Liver (tissue), 9 donors: Measurements from ENCODE around the gene KAT7. TPM values are rescaled to one million over a fixed set of nuclear protein-coding genes. Genes with fewer than 3 reads are reported as not detected.

ENCODE experiments used
- DNase-seq: peaks from one replicate; pipeline ENCODE4 v3.0.0-alpha.2; 2017; ENCODE audit warnings: low spot score
- H3K27ac ChIP-seq, 2 donors: one replicate each; pipeline ENCODE4 v1.7.0; 2013; ENCODE audit warnings: inconsistent platforms in 2 of 2, low read length in 2 of 2, control low read depth in 1 of 2, low read depth in 1 of 2, mild to moderate bottlenecking in 1 of 2
- H3K27me3 ChIP-seq, 4 donors: one replicate each; pipeline versions ENCODE4 v1.6.1 to v1.7.0; 2013; ENCODE audit warnings: low read length in 3 of 4, inconsistent platforms in 1 of 4, mild to moderate bottlenecking in 1 of 4, moderate library complexity in 1 of 4; ENCODE audit not compliant: control insufficient read depth in 4 of 4, insufficient read depth in 4 of 4
- H3K36me3 ChIP-seq, 4 donors: one replicate each; pipeline versions ENCODE4 v1.6.1 to v1.7.0; 2013; ENCODE audit warnings: low read length in 3 of 4, mild to moderate bottlenecking in 3 of 4, low read depth in 1 of 4, moderate library complexity in 1 of 4; ENCODE audit not compliant: control insufficient read depth in 4 of 4, insufficient read depth in 3 of 4
- H3K4me1 ChIP-seq, 4 donors: one replicate each; pipeline versions ENCODE4 v1.6.1 to v1.7.0; 2013; ENCODE audit warnings: low read length in 3 of 4, mild to moderate bottlenecking in 3 of 4, moderate library complexity in 1 of 4; ENCODE audit not compliant: control insufficient read depth in 4 of 4, insufficient read depth in 4 of 4
- H3K4me3 ChIP-seq, 3 donors: one replicate each; pipeline versions ENCODE4 v1.6.1 to v1.7.0; 2013; ENCODE audit warnings: low read length in 3 of 3, control low read depth in 1 of 3, low read depth in 1 of 3, mild to moderate bottlenecking in 1 of 3
- H3K9ac ChIP-seq, 2 donors: one replicate each; pipeline ENCODE4 v1.7.0; 2013; ENCODE audit warnings: low read length in 2 of 2, mild to moderate bottlenecking in 2 of 2, moderate library complexity in 2 of 2, control low read depth in 1 of 2, low read depth in 1 of 2
- H3K9me3 ChIP-seq, 4 donors: one replicate each; pipeline versions ENCODE4 v1.6.1 to v1.7.0; 2013; ENCODE audit warnings: low read length in 3 of 4; ENCODE audit not compliant: control insufficient read depth in 4 of 4
- EGR1 ChIP-seq, 2 donors: IDR thresholded peaks; 2 replicates each; pipeline ENCODE4 v1.6.1; 2016 to 2018; ENCODE audit warnings: antibody characterized with exemption in 2 of 2, low read depth in 2 of 2
- FOXA1 ChIP-seq: IDR thresholded peaks from 2 replicates; pipeline ENCODE4 v1.6.1; 2016; ENCODE audit warnings: antibody characterized with exemption
- FOXA2 ChIP-seq: IDR thresholded peaks from 2 replicates; pipeline ENCODE4 v1.6.1; 2016; ENCODE audit warnings: antibody characterized with exemption
- GABPA ChIP-seq, 2 donors: IDR thresholded peaks in 1 of 2; conservative IDR thresholded peaks in 1 of 2; 2 replicates each; pipeline ENCODE4 v1.6.1; 2016; ENCODE audit warnings: antibody characterized with exemption in 2 of 2, mild to moderate bottlenecking in 1 of 2, moderate library complexity in 1 of 2
- HNF4A ChIP-seq, 2 donors: conservative IDR thresholded peaks; 2 replicates each; pipeline ENCODE4 v1.6.1; 2016; ENCODE audit warnings: antibody characterized with exemption in 2 of 2, mild to moderate bottlenecking in 2 of 2
- HNF4G ChIP-seq: IDR thresholded peaks from 2 replicates; pipeline ENCODE4 v1.6.1; 2016; ENCODE audit warnings: antibody characterized with exemption
- NR2F2 ChIP-seq: IDR thresholded peaks from 2 replicates; pipeline ENCODE4 v1.6.1; 2016; ENCODE audit warnings: antibody characterized with exemption
- RAD21 ChIP-seq, 2 donors: IDR thresholded peaks; 2 replicates each; pipeline ENCODE4 v1.6.1; 2016; ENCODE audit warnings: antibody characterized with exemption in 2 of 2, mild to moderate bottlenecking in 2 of 2
- SP1 ChIP-seq: IDR thresholded peaks from 2 replicates; pipeline ENCODE4 v1.6.1; 2018; ENCODE audit warnings: antibody characterized with exemption, mild to moderate bottlenecking
- TAF1 ChIP-seq: conservative IDR thresholded peaks from 2 replicates; pipeline ENCODE4 v1.6.1; 2016; ENCODE audit warnings: antibody characterized with exemption, mild to moderate bottlenecking
- YY1 ChIP-seq: IDR thresholded peaks from 2 replicates; pipeline ENCODE4 v1.6.1; 2016; ENCODE audit warnings: antibody characterized with exemption, mild to moderate bottlenecking
- WGBS: extraction: QIAGEN DNeasy Blood & Tissue Kit; methylation state at CpG from one replicate; pipeline ENCODE4 v1.1.7; 2013; 5-methylcytosine and 5-hydroxymethylcytosine counted together
- polyA plus RNA-seq, 2 donors: library from polyadenylated mRNA; stranded (reverse) in 1 of 2; unstranded in 1 of 2; fragments of 200-250 nt in 1 of 2; fragments of >200 nt in 1 of 2; fragmentation: Nextera tagmentation in 1 of 2; extraction: Ambion mirVana in 1 of 2; gene quantifications; one replicate each; pipeline versions ENCODE4 v1.2.1 to v1.2.3, GENCODE V29; 2013 to 2015
- total RNA-seq, 2 donors: library from RNA; depleted of rRNA; stranded (reverse); fragments of >200 nt; gene quantifications; one replicate each; pipeline ENCODE4 v1.2.3, GENCODE V29; 2014
- TF ChIP-seq, protein P1 (sequence below): IDR thresholded peaks from 2 replicates; pipeline ENCODE4 v1.6.1; 2016; ENCODE audit warnings: antibody characterized with exemption
- TF ChIP-seq, protein P2 (sequence below): IDR thresholded peaks from 2 replicates; pipeline ENCODE4 v1.6.1; 2016; ENCODE audit warnings: antibody characterized with exemption
- TF ChIP-seq, protein P3 (sequence below): IDR thresholded peaks from 2 replicates; pipeline ENCODE4 v1.6.1; 2016; ENCODE audit warnings: antibody characterized with exemption
- TF ChIP-seq, protein P4 (sequence below): IDR thresholded peaks from 2 replicates; pipeline ENCODE4 v1.6.1; 2016; ENCODE audit warnings: antibody characterized with exemption, mild to moderate bottlenecking
- TF ChIP-seq, protein P5 (sequence below): fragments of 150-350 bp; IDR thresholded peaks from 2 replicates; pipeline ENCODE4 v1.5.1; 2017; ENCODE audit warnings: improper control_type of control experiment, low read depth, low read length; ENCODE audit not compliant: missing input control
- donor health status: healthy.
- donor health status: healthy.
- donor health status: healthy.
- donor health status: healthy.
- donor health status: healthy.

KAT7 gene
- total and polyA plus RNA-seq, 4 donors = 6.1 to 24.2 (median 12.6) TPM

DNA sequence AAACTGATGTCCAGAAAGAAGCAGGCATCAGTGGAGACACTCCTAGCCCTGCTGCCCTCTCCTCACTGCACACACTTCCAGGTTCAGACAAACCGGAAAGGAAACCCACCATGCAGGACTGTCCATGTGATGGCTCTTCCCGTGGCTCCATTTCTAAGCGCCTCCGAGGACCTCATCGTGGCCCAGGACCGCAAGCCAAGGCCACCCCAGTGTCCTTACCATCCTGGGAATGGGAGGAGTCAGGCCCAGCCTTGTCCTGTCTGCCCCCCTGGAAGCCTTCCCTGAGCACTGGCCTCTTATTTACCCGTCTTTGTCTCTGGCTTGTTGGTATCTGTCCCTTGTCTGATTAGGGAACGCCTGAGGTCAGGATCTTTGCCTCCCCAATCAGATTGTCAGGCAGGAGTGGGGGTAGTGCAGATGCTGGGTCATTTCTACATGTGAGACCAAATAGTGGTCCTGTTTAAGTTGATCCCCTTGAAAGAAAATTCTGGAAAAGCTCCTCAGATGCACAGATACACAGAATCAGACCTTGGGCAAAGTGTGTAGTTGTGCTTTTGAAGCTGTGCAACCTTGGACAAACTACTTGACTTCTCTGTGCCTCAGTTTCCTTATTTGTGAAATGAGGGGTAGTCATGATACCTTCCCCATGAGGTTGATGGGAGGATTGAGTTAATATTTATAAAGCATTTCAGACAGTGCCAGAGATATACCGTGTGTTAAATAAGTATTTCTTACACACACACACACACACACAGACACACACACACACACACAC, 58.6 kb downstream of the KAT7 start:
- Histone ChIP-seq H3K9ac (no peak overlapping the region), H3K4me1 (peaks cover 4 to 22% (median 10%) of the 10 kb centered on the region in 4 donors), H3K27ac (no peak overlapping the region), H3K9me3 (no peaks in the 10 kb centered on the region), H3K27me3 (no peaks in the 10 kb centered on the region), H3K36me3 (no peaks in the 10 kb centered on the region), H3K4me3 (no peak overlapping the region)
- DNase-seq = no peak
- TF ChIP-seq FOXA2 (no peak), TAF1 (no peak), NR2F2 (no peak), HNF4G (no peak), FOXA1 (no peak), SP1 (no peak), YY1 (no peak), GABPA (IDR thresholded peaks at IDR 0.05 in 1 of 2, conservative IDR thresholded peaks at IDR 0.05 in 1 of 2) (no peak), RAD21 (IDR thresholded peaks at IDR 0.05) (no peak), EGR1 (IDR thresholded peaks at IDR 0.05; ENCODE audit: low read depth in 2 of 2) (no peak), HNF4A (conservative IDR thresholded peaks at IDR 0.05) (no peak)
- TF ChIP-seq, protein P1, sequence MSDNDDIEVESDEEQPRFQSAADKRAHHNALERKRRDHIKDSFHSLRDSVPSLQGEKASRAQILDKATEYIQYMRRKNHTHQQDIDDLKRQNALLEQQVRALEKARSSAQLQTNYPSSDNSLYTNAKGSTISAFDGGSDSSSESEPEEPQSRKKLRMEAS = no peak
- TF ChIP-seq, protein P2, sequence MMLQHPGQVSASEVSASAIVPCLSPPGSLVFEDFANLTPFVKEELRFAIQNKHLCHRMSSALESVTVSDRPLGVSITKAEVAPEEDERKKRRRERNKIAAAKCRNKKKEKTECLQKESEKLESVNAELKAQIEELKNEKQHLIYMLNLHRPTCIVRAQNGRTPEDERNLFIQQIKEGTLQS = no peak
- TF ChIP-seq, protein P3, sequence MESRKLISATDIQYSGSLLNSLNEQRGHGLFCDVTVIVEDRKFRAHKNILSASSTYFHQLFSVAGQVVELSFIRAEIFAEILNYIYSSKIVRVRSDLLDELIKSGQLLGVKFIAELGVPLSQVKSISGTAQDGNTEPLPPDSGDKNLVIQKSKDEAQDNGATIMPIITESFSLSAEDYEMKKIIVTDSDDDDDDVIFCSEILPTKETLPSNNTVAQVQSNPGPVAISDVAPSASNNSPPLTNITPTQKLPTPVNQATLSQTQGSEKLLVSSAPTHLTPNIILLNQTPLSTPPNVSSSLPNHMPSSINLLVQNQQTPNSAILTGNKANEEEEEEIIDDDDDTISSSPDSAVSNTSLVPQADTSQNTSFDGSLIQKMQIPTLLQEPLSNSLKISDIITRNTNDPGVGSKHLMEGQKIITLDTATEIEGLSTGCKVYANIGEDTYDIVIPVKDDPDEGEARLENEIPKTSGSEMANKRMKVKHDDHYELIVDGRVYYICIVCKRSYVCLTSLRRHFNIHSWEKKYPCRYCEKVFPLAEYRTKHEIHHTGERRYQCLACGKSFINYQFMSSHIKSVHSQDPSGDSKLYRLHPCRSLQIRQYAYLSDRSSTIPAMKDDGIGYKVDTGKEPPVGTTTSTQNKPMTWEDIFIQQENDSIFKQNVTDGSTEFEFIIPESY = no peak
- TF ChIP-seq, protein P4, sequence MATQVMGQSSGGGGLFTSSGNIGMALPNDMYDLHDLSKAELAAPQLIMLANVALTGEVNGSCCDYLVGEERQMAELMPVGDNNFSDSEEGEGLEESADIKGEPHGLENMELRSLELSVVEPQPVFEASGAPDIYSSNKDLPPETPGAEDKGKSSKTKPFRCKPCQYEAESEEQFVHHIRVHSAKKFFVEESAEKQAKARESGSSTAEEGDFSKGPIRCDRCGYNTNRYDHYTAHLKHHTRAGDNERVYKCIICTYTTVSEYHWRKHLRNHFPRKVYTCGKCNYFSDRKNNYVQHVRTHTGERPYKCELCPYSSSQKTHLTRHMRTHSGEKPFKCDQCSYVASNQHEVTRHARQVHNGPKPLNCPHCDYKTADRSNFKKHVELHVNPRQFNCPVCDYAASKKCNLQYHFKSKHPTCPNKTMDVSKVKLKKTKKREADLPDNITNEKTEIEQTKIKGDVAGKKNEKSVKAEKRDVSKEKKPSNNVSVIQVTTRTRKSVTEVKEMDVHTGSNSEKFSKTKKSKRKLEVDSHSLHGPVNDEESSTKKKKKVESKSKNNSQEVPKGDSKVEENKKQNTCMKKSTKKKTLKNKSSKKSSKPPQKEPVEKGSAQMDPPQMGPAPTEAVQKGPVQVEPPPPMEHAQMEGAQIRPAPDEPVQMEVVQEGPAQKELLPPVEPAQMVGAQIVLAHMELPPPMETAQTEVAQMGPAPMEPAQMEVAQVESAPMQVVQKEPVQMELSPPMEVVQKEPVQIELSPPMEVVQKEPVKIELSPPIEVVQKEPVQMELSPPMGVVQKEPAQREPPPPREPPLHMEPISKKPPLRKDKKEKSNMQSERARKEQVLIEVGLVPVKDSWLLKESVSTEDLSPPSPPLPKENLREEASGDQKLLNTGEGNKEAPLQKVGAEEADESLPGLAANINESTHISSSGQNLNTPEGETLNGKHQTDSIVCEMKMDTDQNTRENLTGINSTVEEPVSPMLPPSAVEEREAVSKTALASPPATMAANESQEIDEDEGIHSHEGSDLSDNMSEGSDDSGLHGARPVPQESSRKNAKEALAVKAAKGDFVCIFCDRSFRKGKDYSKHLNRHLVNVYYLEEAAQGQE = no peak
- WGBS = 84% methylated on average over 9 of the region's 9 CpGs

DNA sequence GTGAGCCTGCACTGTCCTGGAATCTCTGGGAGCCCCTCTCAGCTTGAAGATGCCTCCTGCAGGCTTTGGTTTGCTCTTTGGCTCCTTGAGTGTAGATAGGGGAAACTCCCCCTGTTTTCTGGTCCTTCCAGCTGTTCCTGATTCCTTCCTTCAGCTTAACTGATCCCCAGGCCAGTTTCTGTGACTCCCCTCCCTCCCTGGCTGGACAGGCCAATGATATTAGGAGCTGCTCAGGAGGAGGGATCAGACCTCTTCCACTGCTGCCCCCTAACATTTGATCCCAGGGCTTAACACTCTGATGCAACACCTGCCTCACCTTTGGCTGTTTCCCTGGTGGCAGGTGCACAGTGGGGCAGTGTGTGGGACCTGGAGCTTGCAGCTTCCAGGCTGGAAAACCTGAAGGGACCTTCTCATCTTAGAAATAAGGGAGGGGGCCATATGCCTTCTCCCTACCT, 59.6 kb downstream of the KAT7 start, which contains the start of gene TAC4:
Gene TAC4 (minus strand): TSS at position 51 of the 455 bp plus-strand sequence. CDS start 52 bp downstream, outside the sequence.
- no peaks in the 10 kb centered on the region for H3K36me3 ChIP-seq
- H3K4me3 ChIP-seq = no peak within 1 kb of the TSS
- no peaks in the 10 kb centered on the region for H3K27me3 ChIP-seq
- H3K9ac ChIP-seq = no peak within 1 kb of the TSS
- peaks cover 4 to 22% (median 10%) of the 10 kb centered on the region in 4 donors for H3K4me1 ChIP-seq
- no peaks in the 10 kb centered on the region for H3K9me3 ChIP-seq
- DNase-seq = no peak
- no peak within 1 kb of the TSS for H3K27ac ChIP-seq
- TF ChIP-seq RAD21 (IDR thresholded peaks at IDR 0.05) (no peak), NR2F2 (no peak), FOXA2 (no peak), TAF1 (no peak), EGR1 (IDR thresholded peaks at IDR 0.05; ENCODE audit: low read depth in 2 of 2) (no peak), HNF4G (no peak)
- TF ChIP-seq, protein P4 = no peak
- TF ChIP-seq, protein P3 = no peak
- TF ChIP-seq, protein P2 = no peak
- TF ChIP-seq, protein P5, sequence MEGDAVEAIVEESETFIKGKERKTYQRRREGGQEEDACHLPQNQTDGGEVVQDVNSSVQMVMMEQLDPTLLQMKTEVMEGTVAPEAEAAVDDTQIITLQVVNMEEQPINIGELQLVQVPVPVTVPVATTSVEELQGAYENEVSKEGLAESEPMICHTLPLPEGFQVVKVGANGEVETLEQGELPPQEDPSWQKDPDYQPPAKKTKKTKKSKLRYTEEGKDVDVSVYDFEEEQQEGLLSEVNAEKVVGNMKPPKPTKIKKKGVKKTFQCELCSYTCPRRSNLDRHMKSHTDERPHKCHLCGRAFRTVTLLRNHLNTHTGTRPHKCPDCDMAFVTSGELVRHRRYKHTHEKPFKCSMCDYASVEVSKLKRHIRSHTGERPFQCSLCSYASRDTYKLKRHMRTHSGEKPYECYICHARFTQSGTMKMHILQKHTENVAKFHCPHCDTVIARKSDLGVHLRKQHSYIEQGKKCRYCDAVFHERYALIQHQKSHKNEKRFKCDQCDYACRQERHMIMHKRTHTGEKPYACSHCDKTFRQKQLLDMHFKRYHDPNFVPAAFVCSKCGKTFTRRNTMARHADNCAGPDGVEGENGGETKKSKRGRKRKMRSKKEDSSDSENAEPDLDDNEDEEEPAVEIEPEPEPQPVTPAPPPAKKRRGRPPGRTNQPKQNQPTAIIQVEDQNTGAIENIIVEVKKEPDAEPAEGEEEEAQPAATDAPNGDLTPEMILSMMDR = no peak
